ENCODE data around the gene POLR1B. TPM values are rescaled to one million over a fixed set of nuclear protein-coding genes. Genes with fewer than 3 reads are reported as not detected.
"Not testable (repeated sequence)": the region's sequence is repeated elsewhere in the genome, so short reads cannot be mapped to it uniquely, and the experiment has no call there.

Gene POLR1B
- polyA plus RNA-seq, 1 of the 3 experiments (the other 2 are of a cell fraction): 13.4 TPM

GRCh38 chr2:112520234-112520783, 22.0 kb upstream of the POLR1B start (continued):
- TF ChIP-seq, protein P1, sequence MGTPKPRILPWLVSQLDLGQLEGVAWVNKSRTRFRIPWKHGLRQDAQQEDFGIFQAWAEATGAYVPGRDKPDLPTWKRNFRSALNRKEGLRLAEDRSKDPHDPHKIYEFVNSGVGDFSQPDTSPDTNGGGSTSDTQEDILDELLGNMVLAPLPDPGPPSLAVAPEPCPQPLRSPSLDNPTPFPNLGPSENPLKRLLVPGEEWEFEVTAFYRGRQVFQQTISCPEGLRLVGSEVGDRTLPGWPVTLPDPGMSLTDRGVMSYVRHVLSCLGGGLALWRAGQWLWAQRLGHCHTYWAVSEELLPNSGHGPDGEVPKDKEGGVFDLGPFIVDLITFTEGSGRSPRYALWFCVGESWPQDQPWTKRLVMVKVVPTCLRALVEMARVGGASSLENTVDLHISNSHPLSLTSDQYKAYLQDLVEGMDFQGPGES (IDR thresholded peaks at IDR 0.05; ENCODE audit: low read depth, low read length): no peak
- TF ChIP-seq TAF1 (IDR thresholded peaks at IDR 0.05; ENCODE audit: borderline replicate concordance, low read depth, low read length): no peak
- no peak for TF ChIP-seq REST (IDR thresholded peaks at IDR 0.05; ENCODE audit: low read depth, low read length)
- TF ChIP-seq RCOR1 (IDR thresholded peaks at IDR 0.05; ENCODE audit: low read length): no peak
- no peak for TF ChIP-seq CTCF (IDR thresholded peaks at IDR 0.05)
- no peak for TF ChIP-seq YY1 (IDR thresholded peaks at IDR 0.05; ENCODE audit: low read depth)

GRCh38 chr2:112523291-112523777, 18.9 kb upstream of the POLR1B start:
- DNase-seq: no peak
- no peak overlapping the region for H3K9ac ChIP-seq
- no peaks in the 10 kb centered on the region for H3K9me2 ChIP-seq
- TF ChIP-seq RAD21 (IDR thresholded peaks at IDR 0.05; ENCODE audit: low read length): no peak
- TF ChIP-seq FOXJ3 (CRISPR knock-in tag; IDR thresholded peaks at IDR 0.05): no peak
- TF ChIP-seq, protein P2, sequence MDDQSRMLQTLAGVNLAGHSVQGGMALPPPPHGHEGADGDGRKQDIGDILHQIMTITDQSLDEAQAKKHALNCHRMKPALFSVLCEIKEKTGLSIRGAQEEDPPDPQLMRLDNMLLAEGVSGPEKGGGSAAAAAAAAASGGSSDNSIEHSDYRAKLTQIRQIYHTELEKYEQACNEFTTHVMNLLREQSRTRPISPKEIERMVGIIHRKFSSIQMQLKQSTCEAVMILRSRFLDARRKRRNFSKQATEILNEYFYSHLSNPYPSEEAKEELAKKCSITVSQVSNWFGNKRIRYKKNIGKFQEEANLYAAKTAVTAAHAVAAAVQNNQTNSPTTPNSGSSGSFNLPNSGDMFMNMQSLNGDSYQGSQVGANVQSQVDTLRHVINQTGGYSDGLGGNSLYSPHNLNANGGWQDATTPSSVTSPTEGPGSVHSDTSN (IDR thresholded peaks at IDR 0.05): no peak
- no peaks in the 10 kb centered on the region for H3K4me1 ChIP-seq (ENCODE audit: control insufficient read depth in 1 of 2, insufficient read depth in 2 of 2, low read depth in 1 of 2, low read length in 1 of 2)
- POLR2A ChIA-PET: no interaction called here
- H4K20me1 ChIP-seq (ENCODE audit: insufficient read depth): no peaks in the 10 kb centered on the region
- H2AFZ ChIP-seq (ENCODE audit: low read depth): no peak overlapping the region
- H3K27me3 ChIP-seq (ENCODE audit: insufficient read depth): no peaks in the 10 kb centered on the region
- H3K4me3 ChIP-seq (ENCODE audit: low read depth in 2 of 2, low read length in 1 of 2): no peak overlapping the region
- no peaks in the 10 kb centered on the region for H3K9me3 ChIP-seq
- no peak overlapping the region for H3K27ac ChIP-seq (ENCODE audit: low read depth in 2 of 2, low read length in 1 of 2)
- peaks cover 29 to 39% of the 10 kb centered on the region in 2 experiments for H3K36me3 ChIP-seq (replicated peaks in 1 of 2; ENCODE audit: control insufficient read depth in 1 of 2, insufficient read depth in 2 of 2, low read length in 1 of 2)
- H3K79me2 ChIP-seq (ENCODE audit: insufficient read depth): peaks cover 22% of the 10 kb centered on the region
- peaks cover 5% of the 10 kb centered on the region for H3F3A ChIP-seq (replicated peaks; ENCODE audit: insufficient read depth)
- H3K4me2 ChIP-seq: no peak overlapping the region
- CTCF ChIA-PET: no interaction called here
- WGBS (ENCODE audit: low lambda C conversion rate): 98% methylated on average over 3 of the region's 3 CpGs

GRCh38 chr2:112524276-112524675, 18.0 kb upstream of the POLR1B start:
- H2AFZ ChIP-seq (ENCODE audit: low read depth); H3K9me3 ChIP-seq; DNase-seq; H3K9ac ChIP-seq; H4K20me1 ChIP-seq (ENCODE audit: insufficient read depth); H3K4me1 ChIP-seq (ENCODE audit: control insufficient read depth in 1 of 2, insufficient read depth in 2 of 2, low read depth in 1 of 2, low read length in 1 of 2); H3K4me2 ChIP-seq; H3F3A ChIP-seq (replicated peaks; ENCODE audit: insufficient read depth); H3K9me2 ChIP-seq; H3K27ac ChIP-seq (ENCODE audit: low read depth in 2 of 2, low read length in 1 of 2); CTCF ChIA-PET; POLR2A ChIA-PET; H3K4me3 ChIP-seq (ENCODE audit: low read depth in 2 of 2, low read length in 1 of 2); H3K27me3 ChIP-seq (ENCODE audit: insufficient read depth): not testable (repeated sequence)
- 95% methylated on average over 3 of the region's 3 CpGs for WGBS (ENCODE audit: low lambda C conversion rate)
- H3K36me3 ChIP-seq (replicated peaks in 1 of 2; ENCODE audit: control insufficient read depth in 1 of 2, insufficient read depth in 2 of 2, low read length in 1 of 2): peaks cover 33 to 35% of the 10 kb centered on the region in 2 experiments
- H3K79me2 ChIP-seq (ENCODE audit: insufficient read depth): peaks cover 22% of the 10 kb centered on the region
